Progenitor cell of endocrine pancreas (in vitro differentiated cells): ENCODE data around the gene LTB4R2. TPM values are rescaled to one million over a fixed set of nuclear protein-coding genes. Genes with fewer than 3 reads are reported as not detected.

Source experiments
- DNase-seq: peaks from one replicate; pipeline ENCODE4 v3.0.0; 2021; ENCODE audit warnings: low spot score; ENCODE audit not compliant: unreplicated experiment
- H3K27ac Mint-ChIP-seq: 2 replicates; pipeline ENCODE4 v1.8.0; 2021; ENCODE audit warnings: mild to moderate bottlenecking, moderate library complexity, mixed read lengths
- H3K27me3 Mint-ChIP-seq: 2 replicates; pipeline ENCODE4 v1.8.0; 2021; ENCODE audit warnings: mixed read lengths
- H3K36me3 Mint-ChIP-seq: 2 replicates; pipeline ENCODE4 v1.8.0; 2022; ENCODE audit warnings: mixed read lengths; ENCODE audit not compliant: insufficient read depth
- H3K4me1 Mint-ChIP-seq: 2 replicates; pipeline ENCODE4 v1.8.0; 2021; ENCODE audit warnings: low read depth, mixed read lengths
- H3K4me3 Mint-ChIP-seq: 2 replicates; pipeline ENCODE4 v1.8.0; 2021; ENCODE audit warnings: low read depth, mild to moderate bottlenecking, moderate library complexity, mixed read lengths
- H3K9me3 Mint-ChIP-seq: 2 replicates; pipeline ENCODE4 v1.8.0; 2021; ENCODE audit warnings: low read depth, mixed read lengths
- CTCF ChIP-seq: fragments of 200-600 bp; sonication (generic); IDR thresholded peaks from one replicate; pipeline ENCODE4 v1.5.0; 2021; ENCODE audit warnings: antibody characterized with exemption, mild to moderate bottlenecking; ENCODE audit not compliant: unreplicated experiment
- total RNA-seq: library from RNA; stranded (reverse); gene quantifications from 2 replicates; pipeline ENCODE4 v1.2.1, GENCODE V29; 2021

LTB4R2 gene
- total RNA-seq, 1 donor from 2014 or later: 11.0 TPM

- no peaks in the 10 kb centered on the region for H3K27me3 Mint-ChIP-seq
These were observed 19.2 kb upstream of the LTB4R2 start for GRCh38 chr14:24290746-24291145.

GRCh38 chr14:24291446-24292117 is 18.4 kb upstream of the LTB4R2 start:
- Mint-ChIP-seq H3K36me3 (peaks cover 12% of the 10 kb centered on the region), H3K4me3 (no peak overlapping the region), H3K9me3 (no peaks in the 10 kb centered on the region), H3K4me1 (no peaks in the 10 kb centered on the region), H3K27ac (no peak overlapping the region), H3K27me3 (no peaks in the 10 kb centered on the region)
- DNase-seq: no peak
- TF ChIP-seq CTCF: no peak

More at GRCh38 chr14:24290746-24291145, 19.2 kb upstream of the LTB4R2 start:
- no peaks in the 10 kb centered on the region for H3K4me1 Mint-ChIP-seq
- no peak for TF ChIP-seq CTCF
- H3K9me3 Mint-ChIP-seq: no peaks in the 10 kb centered on the region
- peaks cover 9% of the 10 kb centered on the region for H3K36me3 Mint-ChIP-seq
- H3K4me3 Mint-ChIP-seq: no peak overlapping the region
- DNase-seq: no peak
- H3K27ac Mint-ChIP-seq: no peak overlapping the region

- DNase-seq: no peak
- Mint-ChIP-seq H3K9me3 (no peaks in the 10 kb centered on the region), H3K36me3 (peaks cover 12% of the 10 kb centered on the region), H3K4me3 (no peak overlapping the region), H3K27ac (no peak overlapping the region), H3K27me3 (no peaks in the 10 kb centered on the region), H3K4me1 (peaks cover 1% of the 10 kb centered on the region)
- no peak for TF ChIP-seq CTCF
These were observed 17.7 kb upstream of the LTB4R2 start for GRCh38 chr14:24292118-24292807.

- no peak for DNase-seq
- H3K27ac Mint-ChIP-seq: no peak overlapping the region
- no peaks in the 10 kb centered on the region for H3K9me3 Mint-ChIP-seq
- H3K4me3 Mint-ChIP-seq: no peak overlapping the region
- peaks cover 12% of the 10 kb centered on the region for H3K36me3 Mint-ChIP-seq
- peaks cover 6% of the 10 kb centered on the region for H3K4me1 Mint-ChIP-seq
- H3K27me3 Mint-ChIP-seq: no peaks in the 10 kb centered on the region
- no peak for TF ChIP-seq CTCF
These were observed 16.4 kb upstream of the LTB4R2 start for GRCh38 chr14:24293525-24293924.

- Mint-ChIP-seq H3K9me3 (no peaks in the 10 kb centered on the region), H3K27ac (peak overlapping the region; percentile 72), H3K4me3 (no peak overlapping the region), H3K4me1 (peaks cover 21% of the 10 kb centered on the region), H3K27me3 (no peaks in the 10 kb centered on the region), H3K36me3 (peaks cover 9% of the 10 kb centered on the region)
- DNase-seq: no peak
- peak; percentile 70 for TF ChIP-seq CTCF
These were observed 13.4 kb upstream of the LTB4R2 start for GRCh38 chr14:24296341-24297157.
